ENCODE data around the gene TMEM108. TPM values are rescaled to one million over a fixed set of nuclear protein-coding genes. Genes with fewer than 3 reads are reported as not detected.

TMEM108 gene
- total RNA-seq, 4 donors from 2014 or later, result 0.21 to 1.5 TPM; not detected in 2

GRCh38 chr3:133037436-133037835 lies 755 bp upstream of the TMEM108 start:
- 79 to 85% methylated on average over 9 of the region's 9 CpGs for WGBS, 2 donors
- H3K4me3 ChIP-seq, result peak overlapping the region in 3 of 4 donors; percentile 60 to 64 (median 63)
- peaks cover 0 to 23% (median 9%) of the 10 kb centered on the region in 4 donors for H3K4me1 ChIP-seq
- peaks cover 0 to 22% of the 10 kb centered on the region in 2 donors for H3K27me3 ChIP-seq
- H3K36me3 ChIP-seq, result no peaks in the 10 kb centered on the region
- H3K9me3 ChIP-seq, result no peaks in the 10 kb centered on the region
- H3K27ac ChIP-seq, result no peak overlapping the region
- no peak for TF ChIP-seq POLR2A (IDR thresholded peaks at IDR 0.05)
- no peak for DNase-seq (ENCODE audit: low spot score in 2 of 2)

DNA sequence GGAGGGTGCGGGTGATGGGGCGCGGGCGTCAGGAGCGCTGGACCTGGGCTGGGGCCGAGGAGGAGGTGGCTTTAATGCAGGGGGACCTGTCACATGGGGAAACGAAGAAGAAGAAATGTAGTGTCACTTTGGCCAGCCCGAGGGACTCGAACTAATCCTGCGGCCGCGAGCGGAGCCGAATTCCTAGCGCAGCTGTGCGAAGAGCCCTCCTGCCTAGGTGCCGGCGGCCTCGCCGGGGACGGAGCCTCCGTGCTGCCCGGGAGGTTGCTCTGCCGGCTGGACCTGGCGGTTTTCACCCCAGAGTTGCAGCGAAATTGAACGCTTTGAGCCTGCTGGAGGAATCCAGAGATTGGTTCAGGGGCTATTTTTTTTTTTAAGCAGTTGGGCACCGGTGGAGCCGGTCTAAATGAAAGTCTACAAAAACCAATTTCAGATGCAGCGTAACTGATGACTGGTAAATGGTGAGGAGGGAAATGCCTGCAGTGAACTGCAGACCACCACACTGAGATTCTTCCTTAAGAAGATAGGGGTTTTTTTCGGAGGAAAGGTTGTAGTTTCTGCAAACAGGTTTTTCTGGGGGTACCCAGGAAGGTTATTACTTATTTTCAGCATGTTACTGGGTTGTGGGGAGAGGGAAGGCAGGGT lies 662 bp downstream of the TMEM108 start:
- Histone ChIP-seq H3K27ac (peak overlapping the region in 1 of 4 donors; percentile 29), H3K4me1 (peaks cover 0 to 23% (median 9%) of the 10 kb centered on the region in 4 donors), H3K36me3 (no peaks in the 10 kb centered on the region), H3K27me3 (peaks cover 0 to 22% of the 10 kb centered on the region in 2 donors), H3K4me3 (peak overlapping the region; percentile 54 to 64 (median 62)), H3K9me3 (no peaks in the 10 kb centered on the region)
- TF ChIP-seq, protein P1, sequence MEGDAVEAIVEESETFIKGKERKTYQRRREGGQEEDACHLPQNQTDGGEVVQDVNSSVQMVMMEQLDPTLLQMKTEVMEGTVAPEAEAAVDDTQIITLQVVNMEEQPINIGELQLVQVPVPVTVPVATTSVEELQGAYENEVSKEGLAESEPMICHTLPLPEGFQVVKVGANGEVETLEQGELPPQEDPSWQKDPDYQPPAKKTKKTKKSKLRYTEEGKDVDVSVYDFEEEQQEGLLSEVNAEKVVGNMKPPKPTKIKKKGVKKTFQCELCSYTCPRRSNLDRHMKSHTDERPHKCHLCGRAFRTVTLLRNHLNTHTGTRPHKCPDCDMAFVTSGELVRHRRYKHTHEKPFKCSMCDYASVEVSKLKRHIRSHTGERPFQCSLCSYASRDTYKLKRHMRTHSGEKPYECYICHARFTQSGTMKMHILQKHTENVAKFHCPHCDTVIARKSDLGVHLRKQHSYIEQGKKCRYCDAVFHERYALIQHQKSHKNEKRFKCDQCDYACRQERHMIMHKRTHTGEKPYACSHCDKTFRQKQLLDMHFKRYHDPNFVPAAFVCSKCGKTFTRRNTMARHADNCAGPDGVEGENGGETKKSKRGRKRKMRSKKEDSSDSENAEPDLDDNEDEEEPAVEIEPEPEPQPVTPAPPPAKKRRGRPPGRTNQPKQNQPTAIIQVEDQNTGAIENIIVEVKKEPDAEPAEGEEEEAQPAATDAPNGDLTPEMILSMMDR (IDR thresholded peaks at IDR 0.05), result no peak
- TF ChIP-seq EP300 (IDR thresholded peaks at IDR 0.05), result no peak
- DNase-seq (ENCODE audit: low spot score in 2 of 2), result no peak
- 7 to 8% methylated on average over 23 to 30 of the region's 31 CpGs for WGBS, 2 donors

DNA sequence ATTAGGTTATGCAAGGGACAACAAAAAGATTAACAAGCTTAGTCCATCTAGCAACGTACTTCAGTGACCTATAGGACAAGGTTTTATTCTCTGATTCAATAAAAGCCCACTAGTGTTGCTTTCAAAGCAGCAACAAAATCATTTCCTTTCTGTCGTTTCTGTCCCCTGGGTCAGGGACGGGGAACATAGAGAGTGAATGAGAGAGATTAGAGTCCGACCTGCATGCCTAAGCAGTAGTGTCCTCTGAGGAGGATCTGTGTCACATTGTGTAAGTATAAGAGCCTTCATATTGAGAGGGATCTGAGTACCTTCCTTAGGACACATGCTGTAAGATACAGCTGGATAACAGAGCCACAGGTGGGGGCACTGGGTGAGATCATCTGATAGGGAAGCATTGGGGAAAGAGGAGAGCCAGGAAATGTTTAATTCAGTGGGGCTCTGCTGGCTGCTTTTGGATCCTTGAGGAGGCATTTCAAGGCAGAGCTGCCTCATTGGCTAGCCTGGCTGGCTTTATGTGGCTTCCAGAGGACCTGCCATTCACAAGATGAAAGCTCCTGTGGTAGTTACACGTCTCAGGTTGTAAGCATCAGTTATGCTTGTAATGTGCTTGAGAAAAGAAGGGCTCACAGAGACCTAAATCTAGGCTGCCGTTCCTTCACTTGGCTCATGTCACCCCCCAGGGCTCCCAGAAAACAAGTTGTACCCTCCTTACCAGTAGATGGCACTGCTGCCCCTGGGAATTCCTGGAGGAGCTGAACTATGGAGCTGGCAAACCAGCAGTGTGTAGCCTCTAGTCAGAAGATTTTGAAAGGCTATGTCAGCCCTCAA lies 2.7 kb downstream of the TMEM108 start:
- H3K27me3 ChIP-seq, result peaks cover 0 to 22% of the 10 kb centered on the region in 2 donors
- H3K4me3 ChIP-seq, result no peak overlapping the region
- H3K4me1 ChIP-seq, result peaks cover 0 to 23% (median 9%) of the 10 kb centered on the region in 4 donors
- 20 to 25% methylated on average over 6 of the region's 6 CpGs for WGBS, 2 donors
- H3K36me3 ChIP-seq, result no peaks in the 10 kb centered on the region
- H3K27ac ChIP-seq, result no peak overlapping the region
- no peaks in the 10 kb centered on the region for H3K9me3 ChIP-seq
- peak; percentile 18 to 67 for DNase-seq (ENCODE audit: low spot score in 2 of 2)
- no peak for TF ChIP-seq POLR2A (IDR thresholded peaks at IDR 0.05)
- TF ChIP-seq EP300 (IDR thresholded peaks at IDR 0.05), result no peak
- TF ChIP-seq, protein P1 (IDR thresholded peaks at IDR 0.05), result peak; percentile 53 to 72 (median 64)

DNA sequence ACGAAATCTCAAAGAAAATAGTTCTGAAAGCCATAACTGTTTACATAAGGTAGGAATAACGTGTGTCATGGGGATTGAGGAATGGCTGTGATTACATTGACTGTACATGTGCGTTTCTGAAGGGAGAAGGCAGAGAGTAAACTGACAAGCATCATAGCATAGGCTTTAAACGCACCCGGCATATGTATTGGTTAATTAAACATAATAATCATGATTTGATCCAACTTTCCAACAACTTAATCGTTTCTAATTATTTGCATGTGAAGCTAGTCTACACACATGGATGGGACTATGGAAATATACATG lies 3.3 kb downstream of the TMEM108 start:
- peaks cover 0 to 23% (median 9%) of the 10 kb centered on the region in 4 donors for H3K4me1 ChIP-seq

DNA sequence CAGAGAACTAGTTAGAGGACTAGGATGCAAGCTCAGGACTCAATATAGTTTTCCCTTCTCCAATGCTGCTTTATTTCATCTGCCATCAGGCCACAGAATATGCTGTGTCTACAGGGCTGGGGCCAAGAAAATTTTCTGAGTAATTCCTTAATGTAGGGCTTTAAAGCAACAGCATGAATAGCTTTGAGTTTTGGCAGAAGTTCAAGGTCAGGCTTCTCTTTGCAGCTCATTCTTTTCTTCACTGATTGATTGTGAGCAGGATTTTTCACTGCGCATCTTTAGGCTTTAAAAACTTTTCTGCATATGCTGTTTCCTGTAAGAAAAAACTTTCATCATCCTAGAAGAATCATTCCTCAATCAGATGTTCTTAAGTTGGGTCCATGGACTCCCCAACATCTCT lies 4.6 kb downstream of the TMEM108 start:
- Histone ChIP-seq H3K36me3 (no peaks in the 10 kb centered on the region), H3K27me3 (peaks cover 0 to 15% of the 10 kb centered on the region in 2 donors), H3K4me1 (peaks cover 0 to 21% (median 7%) of the 10 kb centered on the region in 4 donors), H3K4me3 (no peak overlapping the region), H3K27ac (no peak overlapping the region), H3K9me3 (no peaks in the 10 kb centered on the region)
- 24 to 41% methylated on average over 1 of the region's 1 CpG for WGBS, 2 donors
- DNase-seq (ENCODE audit: low spot score in 2 of 2), result no peak
- TF ChIP-seq, protein P1 (IDR thresholded peaks at IDR 0.05), result no peak
- TF ChIP-seq POLR2A (IDR thresholded peaks at IDR 0.05) (no peak), EP300 (IDR thresholded peaks at IDR 0.05) (no peak)

More for the DNA sequence above, 3.3 kb downstream of the TMEM108 start:
- no peaks in the 10 kb centered on the region for H3K36me3 ChIP-seq
- H3K27ac ChIP-seq, result no peak overlapping the region
- TF ChIP-seq EP300 (IDR thresholded peaks at IDR 0.05) (no peak), POLR2A (IDR thresholded peaks at IDR 0.05) (no peak)
- TF ChIP-seq, protein P1 (IDR thresholded peaks at IDR 0.05), result no peak
- 36 to 40% methylated on average over 6 of the region's 6 CpGs for WGBS, 2 donors
- no peaks in the 10 kb centered on the region for H3K9me3 ChIP-seq
- H3K4me3 ChIP-seq, result no peak overlapping the region
- peaks cover 0 to 22% of the 10 kb centered on the region in 2 donors for H3K27me3 ChIP-seq
- no peak for DNase-seq (ENCODE audit: low spot score in 2 of 2)
